GM23338 (cell line): ENCODE measurements around the gene PTPRR. TPM values are rescaled to one million over a fixed set of nuclear protein-coding genes. Genes with fewer than 3 reads are reported as not detected.

Source experiments
- ATAC-seq: fragments of 200-7000 bp; cut with Tn5 transposase; 3 replicates; pipeline ENCODE4 v1.9.1; 2020
- DNase-seq: peaks from one replicate; pipeline ENCODE4 v3.0.0-alpha.2; 2015; ENCODE audit warnings: low spot score
- H2AFZ ChIP-seq: fragments of 200-600 bp; sonication (generic); 2 replicates; pipeline ENCODE4 v1.8.0; 2016; ENCODE audit warnings: antibody characterized with exemption, mild to moderate bottlenecking, moderate library complexity
- H3F3A ChIP-seq: fragments of 200-600 bp; sonication (generic); replicated peaks from 2 replicates; pipeline ENCODE4 v1.8.0; 2017; ENCODE audit warnings: antibody characterized with exemption, mixed run types, low read depth
- H3K27ac ChIP-seq: fragments of 200-600 bp; sonication (generic); 2 replicates; pipeline ENCODE4 v1.6.1; 2016; ENCODE audit warnings: low read depth
- H3K27me3 ChIP-seq: fragments of 200-600 bp; sonication (generic); 2 replicates; pipeline ENCODE4 v1.8.0; 2016; ENCODE audit warnings: mild to moderate bottlenecking, mixed run types, moderate library complexity; ENCODE audit not compliant: insufficient read depth
- H3K36me3 ChIP-seq: fragments of 200-600 bp; sonication (generic); 2 replicates; pipeline ENCODE4 v1.8.0; 2016; ENCODE audit warnings: mild to moderate bottlenecking; ENCODE audit not compliant: insufficient read depth
- H3K4me1 ChIP-seq: fragments of 200-600 bp; sonication (generic); 2 replicates; pipeline ENCODE4 v1.8.0; 2016; ENCODE audit warnings: mild to moderate bottlenecking, moderate library complexity; ENCODE audit not compliant: insufficient read depth
- H3K4me2 ChIP-seq: fragments of 200-600 bp; sonication (generic); 2 replicates; pipeline ENCODE4 v1.7.1; 2017; ENCODE audit warnings: mixed run types
- H3K4me3 ChIP-seq: fragments of 200-600 bp; sonication (generic); 2 replicates; pipeline ENCODE4 v1.6.1; 2016; ENCODE audit warnings: mixed run types
- H3K79me2 ChIP-seq: fragments of 200-600 bp; sonication (generic); replicated peaks from 2 replicates; pipeline ENCODE4 v1.8.0; 2017; ENCODE audit warnings: mild to moderate bottlenecking; ENCODE audit not compliant: insufficient read depth
- H3K9me2 ChIP-seq: fragments of 200-600 bp; sonication (generic); 2 replicates; pipeline ENCODE4 v1.8.0; 2017; ENCODE audit not compliant: insufficient read depth
- H4K20me1 ChIP-seq: fragments of 200-600 bp; sonication (generic); replicated peaks from 2 replicates; pipeline ENCODE4 v1.8.0; 2017; ENCODE audit warnings: mild to moderate bottlenecking; ENCODE audit not compliant: insufficient read depth
- H3K27ac Mint-ChIP-seq: 2 replicates; pipeline ENCODE4 v1.8.0; 2020; ENCODE audit warnings: inconsistent platforms, mild to moderate bottlenecking, moderate library complexity, mixed read lengths
- H3K27me3 Mint-ChIP-seq: 3 replicates; pipeline ENCODE4 v1.8.0; 2022; ENCODE audit warnings: low read depth, mild to moderate bottlenecking, moderate library complexity, mixed read lengths, inconsistent platforms; ENCODE audit not compliant: insufficient read depth, poor library complexity
- H3K36me3 Mint-ChIP-seq: 3 replicates; pipeline ENCODE4 v1.8.0; 2021; ENCODE audit warnings: low read depth, mild to moderate bottlenecking, inconsistent platforms, moderate library complexity, mixed read lengths
- H3K4me1 Mint-ChIP-seq: 3 replicates; pipeline ENCODE4 v1.8.0; 2020; ENCODE audit warnings: mild to moderate bottlenecking, inconsistent platforms, mixed read lengths
- H3K4me3 Mint-ChIP-seq: 3 replicates; pipeline ENCODE4 v1.8.0; 2021; ENCODE audit warnings: moderate library complexity, mild to moderate bottlenecking, inconsistent platforms, mixed read lengths
- H3K9me3 Mint-ChIP-seq: 3 replicates; pipeline ENCODE4 v1.8.0; 2020; ENCODE audit warnings: moderate library complexity, mild to moderate bottlenecking, inconsistent platforms, mixed read lengths
- CREB1 ChIP-seq: fragments of 250-450 bp; sonication (Bioruptor Pico); IDR thresholded peaks from 2 replicates; pipeline ENCODE4 v1.5.0; 2020; ENCODE audit warnings: low read depth, mild to moderate bottlenecking, moderate library complexity
- EZH2 ChIP-seq: fragments of 200-600 bp; sonication (generic); IDR thresholded peaks from one replicate; pipeline ENCODE4 v1.8.0; 2017; ENCODE audit warnings: antibody characterized with exemption, mild to moderate bottlenecking, low read depth; ENCODE audit not compliant: unreplicated experiment
- EZH2phosphoT487 ChIP-seq: fragments of 200-600 bp; sonication (generic); IDR thresholded peaks from one replicate; pipeline ENCODE4 v1.8.1; 2018; ENCODE audit warnings: antibody characterized with exemption; ENCODE audit not compliant: unreplicated experiment
- JUNB ChIP-seq: IDR thresholded peaks from one replicate; pipeline ENCODE4 v1.6.1; 2016; ENCODE audit warnings: antibody characterized with exemption; ENCODE audit not compliant: unreplicated experiment
- NANOG ChIP-seq: IDR thresholded peaks from 2 replicates; pipeline ENCODE4 v1.6.1; 2016; ENCODE audit warnings: antibody characterized with exemption, borderline replicate concordance
- POLR2AphosphoS5 ChIP-seq: IDR thresholded peaks from 2 replicates; pipeline ENCODE4 v1.6.1; 2016; ENCODE audit warnings: antibody characterized with exemption, low read depth
- STAT1 ChIP-seq: IDR thresholded peaks from one replicate; pipeline ENCODE4 v1.6.1; 2016; ENCODE audit warnings: antibody characterized with exemption; ENCODE audit not compliant: unreplicated experiment
- ZNF114 ChIP-seq: fragments of 250-450 bp; sonication (Bioruptor Pico); IDR thresholded peaks from 2 replicates; pipeline ENCODE4 v1.5.0; 2020; ENCODE audit warnings: mild to moderate bottlenecking, moderate library complexity
- ZNF331 ChIP-seq: fragments of 250-450 bp; sonication (Bioruptor Pico); IDR thresholded peaks from 2 replicates; pipeline ENCODE4 v1.5.0; 2020; ENCODE audit warnings: low read depth, mild to moderate bottlenecking, moderate library complexity
- polyA plus RNA-seq: library from polyadenylated mRNA; unstranded; fragments of >200 nt; fragmentation: Nextera tagmentation; extraction: Ambion mirVana; gene quantifications from 2 replicates; pipeline ENCODE4 v1.2.1, GENCODE V29; 2016
- total RNA-seq: library from RNA; depleted of rRNA; stranded (reverse); fragments of >200 nt; shearing (Covaris generic); gene quantifications from 2 replicates; pipeline ENCODE4 v1.2.3, GENCODE V29; 2014
- TF ChIP-seq, protein P1 (sequence below), 2 experiments: fragments of 200-600 bp in 1 of 2; sonication (generic) in 1 of 2; conservative IDR thresholded peaks; 2 replicates each; pipeline versions ENCODE4 v1.5.1 to v1.6.1; 2016 to 2017; ENCODE audit warnings: antibody characterized with exemption in 2 of 2, low read depth in 2 of 2, mild to moderate bottlenecking in 2 of 2, moderate library complexity in 1 of 2
- TF ChIP-seq, protein P2 (sequence below): IDR thresholded peaks from 2 replicates; pipeline ENCODE4 v1.6.1; 2016; ENCODE audit warnings: antibody characterized with exemption
- TF ChIP-seq, protein P3 (sequence below): IDR thresholded peaks from one replicate; pipeline ENCODE4 v1.6.1; 2018; ENCODE audit warnings: antibody characterized with exemption; ENCODE audit not compliant: unreplicated experiment
- TF ChIP-seq, protein P4 (sequence below): fragments of 250-450 bp; sonication (Bioruptor Pico); IDR thresholded peaks from 2 replicates; pipeline ENCODE4 v1.5.0; 2020; ENCODE audit warnings: mild to moderate bottlenecking, moderate library complexity

Gene PTPRR
- total and polyA plus RNA-seq, 2 experiments from 2014 or later: 0.26 to 0.76 TPM

DNA sequence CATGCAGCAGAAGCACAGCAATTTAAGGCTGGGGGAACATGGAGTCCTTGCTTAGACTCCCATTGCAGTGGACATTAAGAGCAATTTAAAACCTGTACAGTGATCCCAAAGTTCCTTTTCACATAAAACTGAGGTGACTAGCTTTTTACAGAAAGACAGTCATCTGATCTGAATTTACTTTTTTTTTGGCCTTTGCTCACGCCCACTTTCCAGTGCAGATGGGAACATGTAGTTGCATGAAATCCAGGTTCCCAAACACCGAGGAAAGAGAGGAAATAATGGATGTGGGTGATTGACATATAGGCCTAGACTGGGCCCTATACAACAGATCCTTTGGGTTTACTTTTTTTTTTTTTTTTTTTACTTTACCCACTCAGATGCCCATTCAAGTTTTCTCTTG lies 156.9 kb downstream of the PTPRR start:
- no peaks in the 10 kb centered on the region for H3K27me3 ChIP-seq
- DNase-seq (no peak), ATAC-seq (no peak)
- H3K27ac ChIP-seq: no peak overlapping the region
- H3K9me2 ChIP-seq: 0 out of 2 replicates have a peak, but pooled peaks cover 3% of the 10 kb centered on the region
- 0 out of 2 replicates have a peak, but pooled peaks cover 3% of the 10 kb centered on the region for H3K4me1 ChIP-seq
- Mint-ChIP-seq H3K27ac (no peak overlapping the region), H3K27me3 (peaks cover 4% of the 10 kb centered on the region), H3K4me3 (no peak overlapping the region), H3K9me3 (peaks cover 47% of the 10 kb centered on the region), H3K36me3 (peaks cover 36% of the 10 kb centered on the region), H3K4me1 (peaks cover 5% of the 10 kb centered on the region)
- no peak for TF ChIP-seq ZNF331
- no peak for TF ChIP-seq CREB1
- TF ChIP-seq, protein P1, sequence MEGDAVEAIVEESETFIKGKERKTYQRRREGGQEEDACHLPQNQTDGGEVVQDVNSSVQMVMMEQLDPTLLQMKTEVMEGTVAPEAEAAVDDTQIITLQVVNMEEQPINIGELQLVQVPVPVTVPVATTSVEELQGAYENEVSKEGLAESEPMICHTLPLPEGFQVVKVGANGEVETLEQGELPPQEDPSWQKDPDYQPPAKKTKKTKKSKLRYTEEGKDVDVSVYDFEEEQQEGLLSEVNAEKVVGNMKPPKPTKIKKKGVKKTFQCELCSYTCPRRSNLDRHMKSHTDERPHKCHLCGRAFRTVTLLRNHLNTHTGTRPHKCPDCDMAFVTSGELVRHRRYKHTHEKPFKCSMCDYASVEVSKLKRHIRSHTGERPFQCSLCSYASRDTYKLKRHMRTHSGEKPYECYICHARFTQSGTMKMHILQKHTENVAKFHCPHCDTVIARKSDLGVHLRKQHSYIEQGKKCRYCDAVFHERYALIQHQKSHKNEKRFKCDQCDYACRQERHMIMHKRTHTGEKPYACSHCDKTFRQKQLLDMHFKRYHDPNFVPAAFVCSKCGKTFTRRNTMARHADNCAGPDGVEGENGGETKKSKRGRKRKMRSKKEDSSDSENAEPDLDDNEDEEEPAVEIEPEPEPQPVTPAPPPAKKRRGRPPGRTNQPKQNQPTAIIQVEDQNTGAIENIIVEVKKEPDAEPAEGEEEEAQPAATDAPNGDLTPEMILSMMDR (conservative IDR thresholded peaks at IDR 0.05; ENCODE audit: low read depth in 2 of 2): no peak
- TF ChIP-seq, protein P2, sequence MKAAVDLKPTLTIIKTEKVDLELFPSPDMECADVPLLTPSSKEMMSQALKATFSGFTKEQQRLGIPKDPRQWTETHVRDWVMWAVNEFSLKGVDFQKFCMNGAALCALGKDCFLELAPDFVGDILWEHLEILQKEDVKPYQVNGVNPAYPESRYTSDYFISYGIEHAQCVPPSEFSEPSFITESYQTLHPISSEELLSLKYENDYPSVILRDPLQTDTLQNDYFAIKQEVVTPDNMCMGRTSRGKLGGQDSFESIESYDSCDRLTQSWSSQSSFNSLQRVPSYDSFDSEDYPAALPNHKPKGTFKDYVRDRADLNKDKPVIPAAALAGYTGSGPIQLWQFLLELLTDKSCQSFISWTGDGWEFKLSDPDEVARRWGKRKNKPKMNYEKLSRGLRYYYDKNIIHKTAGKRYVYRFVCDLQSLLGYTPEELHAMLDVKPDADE: no peak
- no peak for TF ChIP-seq NANOG
- TF ChIP-seq JUNB: no peak
- TF ChIP-seq ZNF114 (CRISPR knock-in tag): no peak
- TF ChIP-seq, protein P3, sequence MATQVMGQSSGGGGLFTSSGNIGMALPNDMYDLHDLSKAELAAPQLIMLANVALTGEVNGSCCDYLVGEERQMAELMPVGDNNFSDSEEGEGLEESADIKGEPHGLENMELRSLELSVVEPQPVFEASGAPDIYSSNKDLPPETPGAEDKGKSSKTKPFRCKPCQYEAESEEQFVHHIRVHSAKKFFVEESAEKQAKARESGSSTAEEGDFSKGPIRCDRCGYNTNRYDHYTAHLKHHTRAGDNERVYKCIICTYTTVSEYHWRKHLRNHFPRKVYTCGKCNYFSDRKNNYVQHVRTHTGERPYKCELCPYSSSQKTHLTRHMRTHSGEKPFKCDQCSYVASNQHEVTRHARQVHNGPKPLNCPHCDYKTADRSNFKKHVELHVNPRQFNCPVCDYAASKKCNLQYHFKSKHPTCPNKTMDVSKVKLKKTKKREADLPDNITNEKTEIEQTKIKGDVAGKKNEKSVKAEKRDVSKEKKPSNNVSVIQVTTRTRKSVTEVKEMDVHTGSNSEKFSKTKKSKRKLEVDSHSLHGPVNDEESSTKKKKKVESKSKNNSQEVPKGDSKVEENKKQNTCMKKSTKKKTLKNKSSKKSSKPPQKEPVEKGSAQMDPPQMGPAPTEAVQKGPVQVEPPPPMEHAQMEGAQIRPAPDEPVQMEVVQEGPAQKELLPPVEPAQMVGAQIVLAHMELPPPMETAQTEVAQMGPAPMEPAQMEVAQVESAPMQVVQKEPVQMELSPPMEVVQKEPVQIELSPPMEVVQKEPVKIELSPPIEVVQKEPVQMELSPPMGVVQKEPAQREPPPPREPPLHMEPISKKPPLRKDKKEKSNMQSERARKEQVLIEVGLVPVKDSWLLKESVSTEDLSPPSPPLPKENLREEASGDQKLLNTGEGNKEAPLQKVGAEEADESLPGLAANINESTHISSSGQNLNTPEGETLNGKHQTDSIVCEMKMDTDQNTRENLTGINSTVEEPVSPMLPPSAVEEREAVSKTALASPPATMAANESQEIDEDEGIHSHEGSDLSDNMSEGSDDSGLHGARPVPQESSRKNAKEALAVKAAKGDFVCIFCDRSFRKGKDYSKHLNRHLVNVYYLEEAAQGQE: no peak
- TF ChIP-seq, protein P4, sequence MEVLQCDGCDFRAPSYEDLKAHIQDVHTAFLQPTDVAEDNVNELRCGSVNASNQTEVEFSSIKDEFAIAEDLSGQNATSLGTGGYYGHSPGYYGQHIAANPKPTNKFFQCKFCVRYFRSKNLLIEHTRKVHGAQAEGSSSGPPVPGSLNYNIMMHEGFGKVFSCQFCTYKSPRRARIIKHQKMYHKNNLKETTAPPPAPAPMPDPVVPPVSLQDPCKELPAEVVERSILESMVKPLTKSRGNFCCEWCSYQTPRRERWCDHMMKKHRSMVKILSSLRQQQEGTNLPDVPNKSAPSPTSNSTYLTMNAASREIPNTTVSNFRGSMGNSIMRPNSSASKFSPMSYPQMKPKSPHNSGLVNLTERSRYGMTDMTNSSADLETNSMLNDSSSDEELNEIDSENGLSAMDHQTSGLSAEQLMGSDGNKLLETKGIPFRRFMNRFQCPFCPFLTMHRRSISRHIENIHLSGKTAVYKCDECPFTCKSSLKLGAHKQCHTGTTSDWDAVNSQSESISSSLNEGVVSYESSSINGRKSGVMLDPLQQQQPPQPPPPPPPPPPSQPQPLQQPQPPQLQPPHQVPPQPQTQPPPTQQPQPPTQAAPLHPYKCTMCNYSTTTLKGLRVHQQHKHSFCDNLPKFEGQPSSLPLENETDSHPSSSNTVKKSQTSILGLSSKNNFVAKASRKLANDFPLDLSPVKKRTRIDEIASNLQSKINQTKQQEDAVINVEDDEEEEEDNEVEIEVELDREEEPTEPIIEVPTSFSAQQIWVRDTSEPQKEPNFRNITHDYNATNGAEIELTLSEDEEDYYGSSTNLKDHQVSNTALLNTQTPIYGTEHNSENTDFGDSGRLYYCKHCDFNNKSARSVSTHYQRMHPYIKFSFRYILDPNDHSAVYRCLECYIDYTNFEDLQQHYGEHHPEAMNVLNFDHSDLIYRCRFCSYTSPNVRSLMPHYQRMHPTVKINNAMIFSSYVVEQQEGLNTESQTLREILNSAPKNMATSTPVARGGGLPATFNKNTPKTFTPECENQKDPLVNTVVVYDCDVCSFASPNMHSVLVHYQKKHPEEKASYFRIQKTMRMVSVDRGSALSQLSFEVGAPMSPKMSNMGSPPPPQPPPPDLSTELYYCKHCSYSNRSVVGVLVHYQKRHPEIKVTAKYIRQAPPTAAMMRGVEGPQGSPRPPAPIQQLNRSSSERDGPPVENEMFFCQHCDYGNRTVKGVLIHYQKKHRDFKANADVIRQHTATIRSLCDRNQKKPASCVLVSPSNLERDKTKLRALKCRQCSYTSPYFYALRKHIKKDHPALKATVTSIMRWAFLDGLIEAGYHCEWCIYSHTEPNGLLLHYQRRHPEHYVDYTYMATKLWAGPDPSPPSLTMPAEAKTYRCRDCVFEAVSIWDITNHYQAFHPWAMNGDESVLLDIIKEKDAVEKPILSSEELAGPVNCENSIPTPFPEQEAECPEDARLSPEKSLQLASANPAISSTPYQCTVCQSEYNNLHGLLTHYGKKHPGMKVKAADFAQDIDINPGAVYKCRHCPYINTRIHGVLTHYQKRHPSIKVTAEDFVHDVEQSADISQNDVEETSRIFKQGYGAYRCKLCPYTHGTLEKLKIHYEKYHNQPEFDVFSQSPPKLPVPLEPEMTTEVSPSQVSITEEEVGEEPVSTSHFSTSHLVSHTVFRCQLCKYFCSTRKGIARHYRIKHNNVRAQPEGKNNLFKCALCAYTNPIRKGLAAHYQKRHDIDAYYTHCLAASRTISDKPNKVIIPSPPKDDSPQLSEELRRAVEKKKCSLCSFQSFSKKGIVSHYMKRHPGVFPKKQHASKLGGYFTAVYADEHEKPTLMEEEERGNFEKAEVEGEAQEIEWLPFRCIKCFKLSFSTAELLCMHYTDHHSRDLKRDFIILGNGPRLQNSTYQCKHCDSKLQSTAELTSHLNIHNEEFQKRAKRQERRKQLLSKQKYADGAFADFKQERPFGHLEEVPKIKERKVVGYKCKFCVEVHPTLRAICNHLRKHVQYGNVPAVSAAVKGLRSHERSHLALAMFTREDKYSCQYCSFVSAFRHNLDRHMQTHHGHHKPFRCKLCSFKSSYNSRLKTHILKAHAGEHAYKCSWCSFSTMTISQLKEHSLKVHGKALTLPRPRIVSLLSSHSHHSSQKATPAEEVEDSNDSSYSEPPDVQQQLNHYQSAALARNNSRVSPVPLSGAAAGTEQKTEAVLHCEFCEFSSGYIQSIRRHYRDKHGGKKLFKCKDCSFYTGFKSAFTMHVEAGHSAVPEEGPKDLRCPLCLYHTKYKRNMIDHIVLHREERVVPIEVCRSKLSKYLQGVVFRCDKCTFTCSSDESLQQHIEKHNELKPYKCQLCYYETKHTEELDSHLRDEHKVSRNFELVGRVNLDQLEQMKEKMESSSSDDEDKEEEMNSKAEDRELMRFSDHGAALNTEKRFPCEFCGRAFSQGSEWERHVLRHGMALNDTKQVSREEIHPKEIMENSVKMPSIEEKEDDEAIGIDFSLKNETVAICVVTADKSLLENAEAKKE (CRISPR knock-in tag): no peak
- no peak for TF ChIP-seq POLR2AphosphoS5
- no peak for TF ChIP-seq EZH2phosphoT487
- TF ChIP-seq EZH2: no peak
- no peak for TF ChIP-seq STAT1
- H3K4me3 ChIP-seq: no peak overlapping the region
- no peaks in the 10 kb centered on the region for H4K20me1 ChIP-seq
- no peak overlapping the region for H2AFZ ChIP-seq
- no peaks in the 10 kb centered on the region for H3F3A ChIP-seq
- no peaks in the 10 kb centered on the region for H3K79me2 ChIP-seq
- H3K36me3 ChIP-seq: peaks cover 6% of the 10 kb centered on the region; the same call in 1 of the 2 replicates
- H3K4me2 ChIP-seq: no peak overlapping the region
